ENCODE data around the gene CD180.

DNA sequence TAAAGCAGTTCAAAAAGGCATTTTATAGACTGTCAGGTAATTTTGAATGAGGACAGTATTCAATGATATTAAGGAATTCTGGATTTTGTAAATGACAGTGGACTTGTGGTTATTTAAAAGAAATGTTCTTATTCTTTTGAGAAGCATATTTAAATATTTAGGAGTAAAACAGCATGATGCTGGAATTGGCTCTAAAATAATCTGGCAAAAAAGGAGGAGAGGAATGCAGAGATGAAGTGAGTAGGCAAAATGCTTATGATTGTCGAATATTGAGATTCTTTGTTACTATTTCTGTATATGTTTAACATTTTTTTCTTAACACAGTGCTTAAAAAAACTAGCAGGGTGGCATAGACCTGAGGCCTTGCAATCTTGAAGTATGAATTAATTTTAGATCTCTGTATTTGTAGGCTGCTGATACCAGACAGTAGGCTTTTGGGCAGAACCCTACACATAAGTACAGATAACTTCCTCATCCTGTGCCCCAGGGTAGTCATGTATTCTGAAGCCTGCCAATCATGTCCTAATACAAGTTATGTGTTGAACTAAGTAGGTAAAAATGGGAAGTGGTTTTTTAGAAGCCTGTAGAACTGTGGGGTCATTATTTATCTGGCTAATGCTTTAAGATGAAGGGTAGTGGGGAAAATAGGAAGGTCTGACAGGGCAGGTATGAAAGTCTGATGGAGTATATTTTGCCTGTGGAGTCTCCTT lies 9.4 kb downstream of the CD180 start:
- TF ChIP-seq POLR2A (IDR thresholded peaks at IDR 0.05) = no peak
- TF ChIP-seq, protein P1, sequence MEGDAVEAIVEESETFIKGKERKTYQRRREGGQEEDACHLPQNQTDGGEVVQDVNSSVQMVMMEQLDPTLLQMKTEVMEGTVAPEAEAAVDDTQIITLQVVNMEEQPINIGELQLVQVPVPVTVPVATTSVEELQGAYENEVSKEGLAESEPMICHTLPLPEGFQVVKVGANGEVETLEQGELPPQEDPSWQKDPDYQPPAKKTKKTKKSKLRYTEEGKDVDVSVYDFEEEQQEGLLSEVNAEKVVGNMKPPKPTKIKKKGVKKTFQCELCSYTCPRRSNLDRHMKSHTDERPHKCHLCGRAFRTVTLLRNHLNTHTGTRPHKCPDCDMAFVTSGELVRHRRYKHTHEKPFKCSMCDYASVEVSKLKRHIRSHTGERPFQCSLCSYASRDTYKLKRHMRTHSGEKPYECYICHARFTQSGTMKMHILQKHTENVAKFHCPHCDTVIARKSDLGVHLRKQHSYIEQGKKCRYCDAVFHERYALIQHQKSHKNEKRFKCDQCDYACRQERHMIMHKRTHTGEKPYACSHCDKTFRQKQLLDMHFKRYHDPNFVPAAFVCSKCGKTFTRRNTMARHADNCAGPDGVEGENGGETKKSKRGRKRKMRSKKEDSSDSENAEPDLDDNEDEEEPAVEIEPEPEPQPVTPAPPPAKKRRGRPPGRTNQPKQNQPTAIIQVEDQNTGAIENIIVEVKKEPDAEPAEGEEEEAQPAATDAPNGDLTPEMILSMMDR (IDR thresholded peaks at IDR 0.05) = no peak
